Lung (tissue), 12 donors: ENCODE results near the gene TXNDC5. TPM values are rescaled to one million over a fixed set of nuclear protein-coding genes. Genes with fewer than 3 reads are reported as not detected.

Experiments
- ATAC-seq: fragments of 200-7000 bp; cut with Tn5 transposase; one replicate; pipeline ENCODE4 v1.9.1; 2020; ENCODE audit warnings: moderate number of reproducible peaks; ENCODE audit not compliant: insufficient read depth, low FRiP score
- DNase-seq, 3 donors: peaks; one replicate each; pipeline ENCODE4 v3.0.0-alpha.2; 2013 to 2017
- H3K27ac ChIP-seq, 2 donors: one replicate each; pipeline ENCODE4 v1.5.1; 2013; ENCODE audit warnings: mild to moderate bottlenecking in 2 of 2, moderate library complexity in 2 of 2, control low read depth in 1 of 2, inconsistent platforms in 1 of 2, low read depth in 1 of 2, low read length in 1 of 2
- H3K27me3 ChIP-seq, 3 donors: one replicate each; pipeline ENCODE4 v1.5.1; 2013; ENCODE audit warnings: low read length in 2 of 3; ENCODE audit not compliant: control insufficient read depth in 3 of 3, insufficient read depth in 3 of 3
- H3K36me3 ChIP-seq, 4 donors: one replicate each; pipeline ENCODE4 v1.5.1; 2013; ENCODE audit warnings: low read length in 4 of 4, mild to moderate bottlenecking in 1 of 4, moderate library complexity in 1 of 4; ENCODE audit not compliant: control insufficient read depth in 4 of 4, insufficient read depth in 4 of 4
- H3K4me1 ChIP-seq, 5 donors: one replicate each; pipeline ENCODE4 v1.5.1; 2013; ENCODE audit warnings: low read length in 5 of 5, mild to moderate bottlenecking in 2 of 5, moderate library complexity in 1 of 5; ENCODE audit not compliant: control insufficient read depth in 5 of 5, insufficient read depth in 5 of 5
- H3K4me3 ChIP-seq: one replicate; pipeline ENCODE4 v1.5.1; 2013; ENCODE audit warnings: mild to moderate bottlenecking, control low read depth, moderate library complexity
- H3K9ac ChIP-seq, 2 donors: one replicate each; pipeline ENCODE4 v1.5.1; 2013; ENCODE audit warnings: low read length in 2 of 2, control low read depth in 1 of 2; ENCODE audit not compliant: insufficient read depth in 1 of 2
- H3K9me3 ChIP-seq, 4 donors: one replicate each; pipeline ENCODE4 v1.5.1; 2013; ENCODE audit warnings: low read length in 3 of 4, mild to moderate bottlenecking in 1 of 4, moderate library complexity in 1 of 4; ENCODE audit not compliant: control insufficient read depth in 4 of 4, insufficient read depth in 3 of 4
- CTCF ChIP-seq: IDR thresholded peaks from 2 replicates; pipeline ENCODE4 v1.5.1; 2012; ENCODE audit warnings: mild to moderate bottlenecking; ENCODE audit errors: control extremely low read depth, extremely low read depth
- WGBS, 2 donors: extraction: QIAGEN DNeasy Blood & Tissue Kit; methylation state at CpG; one replicate each; pipeline ENCODE4 v1.1.7; 2013; 5-methylcytosine and 5-hydroxymethylcytosine counted together
- polyA plus RNA-seq, 2 donors: library from polyadenylated mRNA; stranded (reverse); fragments of 200-250 nt; gene quantifications; one replicate each; pipeline ENCODE4 v1.2.1, GENCODE V29; 2013
- total RNA-seq, 2 donors: library from RNA; depleted of rRNA in 1 of 2; stranded (reverse); fragments of >200 nt in 1 of 2; gene quantifications; one replicate each; pipeline ENCODE4 v1.2.1, GENCODE V29; 2014 to 2021
- donor health status: control.
- donor health status: control.
- donor health status: Bipolar disorder and iron deficiency.
- donor health status: healthy.
- donor health status: DM: yes; HTN: yes; CAD: no.

The TXNDC5 gene
- total and polyA plus RNA-seq, 4 donors, result 79.2 to 177 (median 123) TPM

GRCh38 chr6:7883381-7883780 lies 27.2 kb downstream of the TXNDC5 start:
- H3K4me3 ChIP-seq, result no peak overlapping the region
- 90 to 95% methylated on average over 8 of the region's 8 CpGs for WGBS, 2 donors
- H3K4me1 ChIP-seq, result no peaks in the 10 kb centered on the region
- DNase-seq (no peak), ATAC-seq (no peak)
- no peak overlapping the region for H3K9ac ChIP-seq
- TF ChIP-seq CTCF, result no peak
- no peaks in the 10 kb centered on the region for H3K27me3 ChIP-seq
- H3K27ac ChIP-seq, result no peak overlapping the region
- H3K9me3 ChIP-seq, result no peaks in the 10 kb centered on the region
- H3K36me3 ChIP-seq, result peaks cover 53 to 57% (median 56%) of the 10 kb centered on the region in 4 donors

GRCh38 chr6:7882505-7883257 lies 27.9 kb downstream of the TXNDC5 start:
- ATAC-seq, result no peak
- no peak for TF ChIP-seq CTCF
- H3K27ac ChIP-seq, result peak overlapping the region in 1 of 2 donors; percentile 25
- DNase-seq, result peak in 1 of 3 donors; percentile 17
- H3K27me3 ChIP-seq, result no peaks in the 10 kb centered on the region
- no peaks in the 10 kb centered on the region for H3K9me3 ChIP-seq
- H3K4me3 ChIP-seq, result no peak overlapping the region
- no peaks in the 10 kb centered on the region for H3K4me1 ChIP-seq
- peaks cover 47 to 56% (median 52%) of the 10 kb centered on the region in 4 donors for H3K36me3 ChIP-seq
- 89 to 90% methylated on average over 19 of the region's 19 CpGs for WGBS, 2 donors
- no peak overlapping the region for H3K9ac ChIP-seq

GRCh38 chr6:7881765-7882500 lies 28.7 kb downstream of the TXNDC5 start:
- TF ChIP-seq CTCF, result no peak
- Histone ChIP-seq H3K36me3 (peaks cover 44 to 52% (median 49%) of the 10 kb centered on the region in 4 donors), H3K9ac (no peak overlapping the region), H3K9me3 (no peaks in the 10 kb centered on the region), H3K4me1 (no peaks in the 10 kb centered on the region), H3K4me3 (no peak overlapping the region), H3K27me3 (no peaks in the 10 kb centered on the region), H3K27ac (peak overlapping the region in 1 of 2 donors; percentile 25)
- ATAC-seq (no peak), DNase-seq (no peak)
- 85 to 88% methylated on average over 8 of the region's 8 CpGs for WGBS, 2 donors
